Measurements from ENCODE around the gene GPR146.

GPR146 gene

DNA sequence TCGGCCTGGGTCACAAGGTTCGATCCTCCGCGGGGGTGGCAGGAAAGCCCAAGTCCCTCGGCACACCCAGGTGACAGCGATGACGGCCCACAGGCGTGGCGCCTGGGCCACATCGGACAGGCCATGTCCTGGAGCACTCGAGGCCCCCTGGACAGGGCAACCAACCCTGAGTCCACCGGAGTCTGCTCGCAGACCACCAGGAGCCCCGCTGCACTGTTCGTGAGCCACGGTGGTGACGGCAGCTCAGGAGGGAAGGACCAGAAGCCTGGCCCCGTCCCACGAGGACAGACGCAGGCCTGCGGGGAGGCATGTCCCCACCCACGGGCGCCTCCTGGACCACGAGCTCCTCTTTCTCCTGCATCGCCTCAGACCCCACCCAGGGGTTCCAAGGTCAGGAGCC lies 22.4 kb upstream of the GPR146 start:
- intact Hi-C loops (cut with DNase I): no loop called here
- peak in 1 of 42 donors; percentile 5 for DNase-seq

DNA sequence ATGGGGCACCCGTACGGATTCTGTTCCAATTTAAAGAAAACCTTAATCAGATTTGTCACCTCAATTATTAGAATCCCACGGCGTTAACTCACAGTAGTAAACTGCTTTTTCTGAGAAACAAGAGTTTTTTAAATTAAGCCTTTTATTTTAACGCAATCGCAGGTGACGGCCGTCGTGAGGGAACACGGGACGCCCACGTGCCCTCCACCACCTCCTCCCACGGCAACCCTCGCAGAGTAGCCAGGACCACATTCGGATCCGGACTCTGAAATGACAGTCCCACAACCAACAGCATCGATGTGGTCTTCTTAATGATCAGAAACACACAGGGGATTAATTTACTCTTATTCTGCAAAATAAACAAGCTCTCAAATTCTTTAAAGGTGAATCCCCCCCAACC lies 22.0 kb upstream of the GPR146 start:
- intact Hi-C loops (cut with DNase I): no loop called here
- no peak for DNase-seq

DNA sequence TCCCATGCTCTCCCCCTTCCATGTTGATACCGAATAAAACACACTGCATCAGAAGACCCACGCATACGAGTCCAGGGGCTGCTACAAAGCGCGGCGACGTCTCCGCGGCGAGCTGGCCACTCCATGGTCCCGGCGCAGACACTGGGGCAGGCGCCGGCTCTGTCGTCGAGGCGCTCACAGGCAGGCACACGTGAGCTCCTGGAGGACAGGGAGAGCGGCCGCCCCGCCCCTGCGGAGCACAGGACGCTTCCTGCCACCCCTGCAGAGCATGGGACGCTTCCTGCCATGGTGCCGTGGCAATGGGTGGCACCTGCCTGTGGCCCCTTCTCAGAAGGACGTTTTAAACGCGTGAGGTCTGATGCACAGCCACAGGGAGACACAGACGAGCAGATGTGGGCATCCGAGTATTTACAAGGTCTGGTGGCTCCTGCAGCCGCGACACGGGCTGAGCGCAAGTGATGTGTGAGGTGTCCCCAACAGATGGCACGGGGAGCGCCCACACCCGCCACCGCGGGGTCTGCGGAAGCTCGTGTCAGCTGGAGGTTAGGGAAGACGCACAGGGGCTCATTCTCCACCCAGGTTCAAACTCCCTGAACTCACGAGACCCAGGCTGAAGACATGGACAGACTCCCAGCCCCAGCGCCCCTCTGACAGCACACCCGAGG lies 21.4 kb upstream of the GPR146 start:
- intact Hi-C loops (cut with DNase I): no loop called here
- peak in 1 of 42 donors; percentile 5 for DNase-seq

DNA sequence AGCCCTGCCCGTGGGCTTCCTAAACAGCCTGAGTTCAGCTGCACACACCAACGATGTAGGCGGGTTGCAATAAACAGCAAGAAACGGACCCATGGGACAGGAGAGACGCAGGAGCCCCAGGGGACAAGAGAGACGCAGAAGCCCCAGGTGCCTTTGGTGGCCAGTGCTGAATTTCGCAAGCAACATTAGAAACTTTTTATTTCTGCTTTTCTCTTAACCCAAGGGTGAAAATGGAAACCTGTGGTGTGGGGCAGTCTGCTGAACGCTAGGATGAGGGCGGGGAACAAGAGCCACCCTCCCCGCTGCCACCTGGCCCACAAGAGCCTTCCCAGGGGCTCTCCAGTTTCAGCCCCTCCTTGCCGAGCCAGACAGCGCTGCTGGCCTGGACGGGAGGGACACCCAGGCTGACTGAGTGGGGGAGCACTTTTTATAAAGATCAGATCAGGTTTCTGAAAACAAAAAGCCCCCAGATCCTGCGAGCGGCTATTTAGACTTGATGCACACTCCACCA lies 20.0 kb upstream of the GPR146 start:
- peak in 1 of 42 donors; percentile 0 for DNase-seq
- intact Hi-C loops (cut with DNase I): no loop called here

DNA sequence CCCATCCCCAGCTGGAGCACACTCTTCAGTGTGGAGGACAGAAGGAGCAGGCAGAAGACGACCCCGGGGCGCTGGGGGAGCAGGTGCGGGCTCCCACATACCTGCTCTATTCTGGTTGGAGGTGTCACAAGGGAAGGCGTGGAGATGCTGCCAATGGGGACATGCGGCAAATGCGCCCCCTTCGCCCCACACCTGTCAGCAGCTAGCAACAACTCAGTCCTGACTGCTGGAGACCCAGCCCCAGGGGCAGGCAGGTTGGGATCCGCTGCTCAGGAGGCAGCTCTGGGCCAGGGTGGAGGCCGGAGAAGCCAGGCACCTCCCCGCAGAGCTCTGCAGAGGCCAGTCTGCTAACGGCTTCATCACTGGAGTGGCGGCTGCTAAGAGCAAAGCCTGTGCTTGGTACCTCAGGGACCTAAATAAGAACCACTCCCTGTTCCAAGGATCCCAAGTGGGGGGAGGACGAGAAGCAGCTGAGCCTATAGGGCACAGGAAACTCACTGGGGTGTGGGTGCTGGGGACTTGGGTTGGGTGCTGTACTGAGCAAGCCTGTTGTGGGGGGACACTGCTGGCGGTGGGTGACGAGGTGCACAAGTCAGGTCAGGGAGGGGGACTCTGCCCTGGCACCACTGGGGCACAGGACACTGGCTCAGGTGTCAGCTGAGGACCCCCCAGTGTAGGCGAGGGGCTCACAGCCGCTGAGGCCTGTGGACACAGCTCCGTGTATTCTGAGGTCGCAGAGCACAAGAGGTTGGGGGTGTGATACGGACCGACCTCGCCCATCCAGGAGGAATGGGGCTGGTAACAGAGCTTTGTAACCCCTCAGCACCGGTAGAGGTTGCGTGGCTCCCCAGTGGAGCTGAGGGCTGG lies 19.2 kb upstream of the GPR146 start:
- intact Hi-C loops (cut with DNase I): no loop called here
- peak in 2 of 42 donors; percentile 7 to 38 for DNase-seq

DNA sequence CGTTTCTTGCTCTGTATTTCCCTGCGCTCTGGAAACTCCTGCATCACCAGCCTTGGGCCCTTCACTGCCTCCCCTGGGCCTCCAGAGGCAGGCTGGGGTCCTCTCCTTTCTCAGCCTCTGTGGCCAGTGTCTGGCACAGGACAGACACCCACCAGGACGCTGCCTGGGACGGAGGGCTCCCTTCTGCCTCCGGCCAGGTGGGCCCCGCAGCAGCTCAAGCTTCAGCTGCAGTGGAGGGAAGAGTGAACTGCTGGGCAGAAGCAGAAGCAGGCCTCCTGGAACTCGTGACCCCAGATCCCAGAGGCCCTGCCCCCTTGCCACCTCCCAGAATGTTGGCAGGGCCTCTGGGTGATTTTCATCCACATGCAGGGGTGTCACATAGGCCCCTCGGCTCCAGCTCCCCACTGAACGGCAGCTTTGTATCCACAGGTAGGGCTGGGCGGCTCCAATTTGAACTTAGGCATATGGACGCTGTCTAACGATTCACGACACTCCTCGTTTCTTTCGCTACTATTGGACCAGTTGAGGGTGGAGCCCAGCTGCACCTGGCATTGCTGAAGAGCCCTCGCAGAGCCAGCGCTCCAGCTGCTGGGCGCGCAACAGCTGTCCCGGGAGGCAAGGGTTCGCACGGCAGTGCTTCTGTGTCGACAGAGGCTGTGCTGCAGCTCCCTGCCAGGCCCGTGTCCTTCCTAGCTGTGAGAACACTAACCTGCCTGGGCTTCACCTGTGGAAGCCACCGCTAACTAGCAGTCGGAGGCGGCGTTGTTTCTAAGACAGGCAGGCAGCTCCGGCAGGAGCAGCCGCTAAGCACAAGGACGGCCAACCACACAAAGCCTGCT lies 18.4 kb upstream of the GPR146 start:
- DNase-seq: peak in 3 of 42 donors; percentile 17 to 61 (median 48)
- intact Hi-C loops (cut with DNase I): no loop called here

DNA sequence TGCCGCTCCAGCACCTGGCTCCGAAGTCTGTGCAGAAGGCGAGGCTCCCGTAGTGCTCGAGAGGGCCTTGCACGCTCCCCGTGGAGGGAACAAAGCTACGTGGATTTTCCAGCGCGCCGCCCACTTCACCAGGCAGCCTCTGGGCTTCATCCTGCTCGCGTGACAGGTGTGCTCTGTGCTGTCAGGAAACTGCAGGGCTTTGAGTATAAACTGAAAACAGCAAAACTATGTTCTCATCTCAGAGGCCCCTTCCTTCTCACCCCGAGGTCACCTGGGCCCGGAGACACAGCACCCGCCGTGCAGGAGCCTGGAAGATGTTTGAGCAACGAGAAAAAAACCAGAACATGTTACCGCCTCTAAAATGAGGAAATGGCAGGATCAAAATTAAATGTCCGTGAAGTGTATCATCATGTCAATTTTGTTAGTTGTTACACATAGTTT lies 17.6 kb upstream of the GPR146 start:
- intact Hi-C loops (cut with DNase I): no loop called here
- peak in 28 of 42 donors; percentile 41 to 80 (median 62) for DNase-seq

DNA sequence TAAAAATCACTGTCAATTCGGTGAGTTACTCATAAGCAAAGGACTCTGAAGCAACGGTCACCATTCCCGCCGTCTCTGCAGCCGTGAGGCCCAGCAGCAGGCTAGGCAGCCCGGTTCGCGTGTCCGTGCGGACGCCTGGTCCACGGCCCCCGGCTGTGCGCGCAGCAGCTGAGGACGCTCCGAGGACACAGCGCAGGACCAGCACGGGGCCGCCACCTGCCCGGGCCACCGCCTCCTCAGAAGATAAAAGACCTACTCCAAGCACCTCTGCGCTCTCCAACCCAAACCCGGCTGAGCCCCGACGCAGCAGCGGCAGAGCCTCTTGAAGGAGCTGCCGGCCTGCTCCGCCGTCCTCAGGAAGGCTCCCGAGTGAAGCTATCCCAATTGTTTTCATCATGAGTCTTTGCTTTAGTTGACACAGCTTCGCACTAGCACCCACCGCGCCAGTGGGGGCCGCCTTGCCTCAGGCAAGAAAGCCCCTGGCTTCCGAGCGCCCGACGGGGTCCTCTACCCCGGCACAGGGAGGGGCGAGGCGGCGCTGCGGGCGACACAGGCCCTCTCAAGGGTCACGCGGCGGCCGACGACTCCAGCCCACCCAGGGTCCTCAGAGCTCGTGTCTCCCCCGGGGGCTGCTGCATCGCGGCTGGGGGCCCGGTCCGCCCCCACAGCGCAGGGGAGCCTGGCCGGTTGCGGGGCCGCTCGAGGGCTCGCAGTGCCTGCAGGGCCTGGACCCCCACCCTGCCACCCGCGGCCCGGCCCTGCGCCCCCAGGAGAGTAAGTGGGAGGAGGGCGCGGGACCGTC lies 16.9 kb upstream of the GPR146 start:
- peak in 26 of 42 donors; percentile 30 to 67 (median 50) for DNase-seq

DNA sequence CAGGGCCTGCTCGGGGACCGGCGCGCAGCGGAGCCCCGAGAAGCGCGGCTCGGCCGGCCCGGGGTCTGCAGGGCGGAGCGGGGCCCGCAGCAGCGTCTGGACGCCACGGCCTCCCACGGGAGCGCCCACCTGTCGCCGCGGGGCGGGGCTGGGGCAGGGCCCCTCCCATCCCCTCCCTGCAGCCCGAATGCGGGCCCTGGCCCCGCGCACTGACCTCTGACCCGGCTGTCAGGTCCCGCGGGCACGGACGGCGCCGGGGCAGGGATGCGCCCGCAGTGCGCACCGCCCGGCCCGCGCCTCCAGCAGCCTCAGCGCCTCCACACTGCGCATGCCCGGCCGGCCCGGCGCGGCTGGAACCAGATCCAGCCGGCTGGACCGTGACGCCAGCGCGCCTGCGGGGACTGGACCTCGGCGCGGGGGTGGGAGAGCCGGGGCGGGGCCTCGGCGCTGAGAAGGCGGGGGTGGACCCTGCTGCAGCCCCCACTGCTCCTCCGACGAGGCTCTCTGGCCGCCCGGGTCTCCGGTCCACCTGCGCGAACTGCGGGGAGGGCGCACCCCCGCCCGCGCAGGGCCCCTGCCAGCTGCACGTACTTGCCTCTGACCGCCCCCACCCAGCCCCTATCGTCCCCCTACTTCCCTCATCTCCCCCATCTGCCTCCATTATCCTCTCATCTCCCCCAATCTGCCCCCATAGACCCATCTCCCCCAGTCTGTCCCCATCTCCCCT lies 16.1 kb upstream of the GPR146 start:
- intact Hi-C loops (cut with DNase I): no loop called here
- DNase-seq: peak; percentile 59 to 95 (median 89)

More for the DNA sequence above, 16.9 kb upstream of the GPR146 start:
- intact Hi-C loops (cut with DNase I): no loop called here

DNA sequence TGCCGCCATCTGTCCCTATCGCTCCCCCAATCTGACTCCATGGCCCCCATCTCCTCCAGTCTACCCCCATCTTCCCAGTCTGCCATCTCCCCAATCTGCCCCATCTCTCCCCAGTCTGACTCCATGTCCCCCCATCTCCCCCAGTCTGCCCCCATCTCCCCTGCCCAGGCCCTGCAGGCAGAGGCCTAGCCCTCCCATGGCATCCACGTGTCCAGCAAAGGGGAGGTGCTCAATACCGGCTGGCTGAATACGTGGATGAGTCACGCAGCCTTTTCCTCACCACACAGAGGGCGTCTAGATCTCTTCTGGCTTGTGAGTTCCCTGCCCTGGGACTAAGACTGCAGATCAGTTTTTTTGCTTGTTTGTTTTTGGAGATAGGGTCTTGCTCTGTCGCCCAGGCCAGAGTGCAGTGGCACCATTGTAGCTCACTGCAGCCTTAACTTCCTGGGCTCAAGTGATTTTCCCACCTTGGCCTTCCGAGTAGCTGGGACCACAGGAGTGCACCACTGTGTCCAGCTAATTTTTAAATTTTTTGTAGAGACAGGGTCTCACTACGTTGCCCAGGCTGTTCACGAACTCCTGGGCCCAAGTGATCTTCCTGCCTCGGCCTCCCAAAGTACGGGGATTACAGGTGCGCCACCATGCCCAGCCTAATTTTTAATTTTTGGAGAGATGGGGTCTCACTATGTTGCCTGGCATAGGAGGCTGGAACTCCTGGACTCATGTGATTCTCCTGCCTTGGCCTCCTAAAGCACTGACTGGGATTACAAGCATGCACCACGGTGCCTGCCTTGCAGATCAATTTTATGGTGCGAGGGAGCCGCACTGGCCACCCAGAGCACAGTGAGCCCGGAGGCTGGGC lies 15.3 kb upstream of the GPR146 start:
- intact Hi-C loops (cut with DNase I): no loop called here
- peak; percentile 63 to 97 (median 83) for DNase-seq

DNA sequence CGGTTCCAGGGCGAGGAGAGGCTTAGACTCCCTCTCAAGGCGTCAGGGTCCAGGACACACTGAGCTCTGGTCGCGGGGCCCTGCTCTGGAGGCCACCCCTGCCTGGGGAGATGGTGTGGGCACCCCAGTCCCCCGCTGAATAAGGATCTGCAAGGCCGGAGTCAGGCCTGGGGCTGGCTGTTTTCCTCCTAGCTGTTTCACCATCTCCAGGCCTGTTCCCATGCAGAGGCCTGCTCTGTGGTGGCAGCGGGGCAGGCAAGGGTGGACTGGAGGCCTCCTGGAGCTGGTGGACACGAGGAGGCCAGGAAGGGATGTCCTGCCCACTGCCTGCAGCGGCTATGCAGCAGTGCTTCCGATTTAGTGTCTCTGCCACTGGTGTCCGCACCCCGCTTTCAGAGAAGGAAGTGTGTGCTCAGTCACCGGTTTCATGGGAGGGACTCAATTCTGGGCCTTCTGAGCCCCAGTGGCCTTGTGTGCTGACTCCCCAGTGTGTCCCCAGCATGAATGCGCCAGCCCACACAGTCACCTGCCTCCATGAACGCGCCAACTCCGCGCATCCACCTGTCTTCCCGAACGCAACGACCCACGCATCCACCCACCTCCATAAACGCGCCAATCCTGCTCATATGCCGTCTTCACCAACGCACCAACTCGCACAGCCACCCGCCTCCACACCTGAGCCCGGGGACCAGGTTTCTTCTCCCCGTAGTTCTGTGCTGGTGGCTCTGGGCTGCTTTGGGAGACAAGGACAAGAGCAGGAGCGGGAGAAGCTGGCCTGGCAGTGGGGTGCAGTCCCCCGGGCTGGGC lies 14.5 kb upstream of the GPR146 start:
- intact Hi-C loops (cut with DNase I): no loop called here

DNA sequence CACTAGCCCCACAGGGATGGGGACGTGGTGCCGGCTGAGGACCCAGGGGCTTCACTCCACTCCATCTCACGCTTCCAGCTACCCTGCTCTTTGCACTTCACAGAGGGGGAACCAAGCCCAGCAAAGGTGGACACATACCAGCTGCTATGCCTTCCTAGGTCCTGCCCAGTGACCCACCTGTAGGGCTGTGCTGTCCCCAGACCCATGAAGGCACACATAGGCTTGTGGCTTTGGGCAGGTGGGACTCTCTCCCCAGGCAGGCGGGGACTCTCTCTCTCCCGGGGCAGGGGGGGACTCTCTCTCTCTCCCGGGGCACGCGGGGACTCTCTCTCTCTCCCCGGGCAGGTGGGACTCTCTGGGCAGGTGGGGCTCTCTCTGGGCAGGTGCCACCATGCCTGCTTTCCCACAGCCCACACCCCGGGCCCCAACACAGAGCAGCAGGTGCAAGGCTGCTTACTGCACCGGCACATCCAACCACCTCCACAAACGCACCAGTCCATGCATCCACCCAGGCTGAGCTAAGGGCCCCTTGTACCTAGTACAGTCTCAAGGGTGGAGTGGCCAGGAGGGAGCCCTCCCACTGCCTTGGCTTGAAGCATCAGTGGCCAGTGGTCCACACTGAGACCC lies 13.8 kb upstream of the GPR146 start:
- intact Hi-C loops (cut with DNase I): no loop called here
- DNase-seq: no peak

More for the DNA sequence above, 14.5 kb upstream of the GPR146 start:
- DNase-seq: peak; percentile 56 to 94 (median 83)

DNA sequence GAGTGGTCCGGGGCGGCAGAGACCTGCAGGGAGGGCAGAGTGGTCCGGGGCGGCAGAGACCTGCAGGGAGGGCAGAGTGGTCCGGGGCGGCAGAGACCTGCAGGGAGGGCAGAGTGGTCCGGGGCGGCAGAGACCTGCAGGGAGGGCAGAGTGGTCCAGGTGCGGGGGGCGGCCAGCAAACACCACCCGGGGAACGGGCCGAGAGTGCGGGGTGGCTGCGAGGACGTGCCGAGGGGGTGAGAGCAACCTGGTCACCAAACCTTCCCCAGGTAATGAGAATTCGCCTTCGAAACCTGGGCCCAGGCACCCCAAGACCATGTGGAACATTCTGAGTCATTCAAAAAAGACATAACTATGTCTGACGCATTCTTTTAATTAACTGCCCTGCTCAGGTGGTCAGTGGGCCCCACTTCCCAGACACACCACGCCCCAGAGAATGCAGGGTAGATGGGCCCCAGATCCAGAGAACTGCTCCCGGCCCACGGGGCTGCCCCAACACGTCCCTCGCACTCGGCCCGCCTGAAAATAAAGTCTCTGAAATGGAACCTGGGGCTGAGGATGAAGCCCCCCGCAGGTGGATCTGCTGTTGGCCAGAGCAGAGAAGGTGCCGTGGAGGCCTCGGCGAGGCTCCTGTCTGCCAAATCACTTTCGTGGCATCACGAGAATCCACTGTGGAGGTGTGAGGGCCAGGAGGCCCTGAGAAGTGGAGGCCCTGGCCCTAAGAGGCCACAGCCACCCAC lies 12.5 kb upstream of the GPR146 start:
- DNase-seq: no peak
- intact Hi-C loops (cut with DNase I): no loop called here

DNA sequence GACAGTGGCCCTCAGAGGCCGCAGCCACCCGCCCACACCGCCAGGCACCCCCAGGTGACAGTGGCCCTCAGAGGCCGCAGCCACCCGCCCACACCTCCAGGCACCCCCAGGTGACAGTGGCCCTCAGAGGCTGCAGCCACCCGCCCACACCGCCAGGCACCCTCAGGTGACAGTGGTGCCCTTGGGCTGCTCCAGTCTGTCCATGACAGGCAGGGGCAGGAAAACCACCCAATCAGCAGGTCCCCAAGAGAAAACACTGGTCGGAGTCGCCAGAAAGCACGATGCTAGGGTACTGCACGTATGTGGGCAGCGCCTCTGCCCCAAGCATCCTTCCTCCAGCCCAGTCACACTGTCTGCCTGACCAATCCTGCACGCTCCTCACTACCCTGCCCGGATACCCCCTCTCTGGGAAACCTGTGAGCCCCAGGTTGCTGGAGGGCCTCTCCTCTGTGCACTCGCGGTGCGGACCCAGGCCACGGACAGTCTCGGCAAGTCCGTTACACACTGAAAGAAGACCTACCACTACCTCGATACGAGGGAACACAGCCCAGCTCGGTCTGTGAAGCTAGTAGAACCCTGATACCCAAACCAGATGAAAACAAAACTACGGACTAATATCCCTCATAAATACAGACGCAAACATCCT lies 11.7 kb upstream of the GPR146 start:
- intact Hi-C loops (cut with DNase I): no loop called here
- no peak for DNase-seq

Measured in head of caudate nucleus (tissue), 42 donors.